KOPT-K1 (cell line): ENCODE measurements around the gene MCRIP1.

Experiments used
- H3K27ac ChIP-seq: fragments of 200-600 bp; sonication (generic); 2 replicates; pipeline ENCODE4 v1.5.1; 2016; ENCODE audit warnings: antibody characterized with exemption, mild to moderate bottlenecking, low read depth, low read length; ENCODE audit not compliant: poor library complexity, severe bottlenecking
- H3K36me3 ChIP-seq: fragments of 200-600 bp; sonication (generic); 2 replicates; pipeline ENCODE4 v1.5.1; 2017; ENCODE audit warnings: antibody characterized with exemption, mild to moderate bottlenecking, low read length, moderate library complexity; ENCODE audit not compliant: insufficient read depth
- H3K9me3 ChIP-seq: fragments of 200-600 bp; sonication (generic); 2 replicates; pipeline ENCODE4 v1.5.1; 2017; ENCODE audit warnings: antibody characterized with exemption, low read length, mild to moderate bottlenecking; ENCODE audit not compliant: insufficient read depth, poor library complexity, severe bottlenecking

Gene MCRIP1

GRCh38 chr17:81808778-81809555 lies 24.1 kb downstream of the MCRIP1 start:
- Histone ChIP-seq H3K27ac (no peak overlapping the region), H3K36me3 (no peaks in the 10 kb centered on the region), H3K9me3 (no peaks in the 10 kb centered on the region)

- Histone ChIP-seq H3K9me3 (no peaks in the 10 kb centered on the region), H3K36me3 (no peaks in the 10 kb centered on the region), H3K27ac (no peak overlapping the region)
These were observed 25.3 kb downstream of the MCRIP1 start for GRCh38 chr17:81807839-81808238.

DNA sequence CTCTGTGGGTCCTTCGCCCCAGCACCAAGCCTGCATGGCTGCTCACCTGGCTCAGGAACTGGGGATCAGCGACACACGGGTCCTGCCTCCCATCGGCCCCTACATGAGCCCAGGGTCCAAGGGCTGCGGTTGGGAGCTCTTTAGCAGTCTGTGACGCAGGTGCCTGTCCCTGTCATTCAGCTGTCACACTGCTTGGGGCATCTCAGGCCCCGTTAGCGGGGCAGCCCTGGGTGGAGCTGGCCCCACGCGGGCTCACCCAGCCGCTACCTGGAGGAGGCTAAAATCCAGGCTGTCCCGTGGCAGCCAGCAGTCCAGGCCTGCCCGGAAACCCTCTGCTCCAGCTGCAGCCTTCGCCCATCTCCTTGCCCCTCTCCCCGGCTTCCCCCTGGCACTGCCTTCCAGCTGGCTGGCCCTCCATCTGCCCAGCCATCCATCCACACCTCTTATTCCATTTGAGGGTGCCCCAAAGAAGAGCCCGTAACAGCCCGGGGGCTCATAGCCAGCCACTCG lies 25.8 kb downstream of the MCRIP1 start:
- Histone ChIP-seq H3K27ac (no peak overlapping the region), H3K9me3 (no peaks in the 10 kb centered on the region), H3K36me3 (no peaks in the 10 kb centered on the region)

DNA sequence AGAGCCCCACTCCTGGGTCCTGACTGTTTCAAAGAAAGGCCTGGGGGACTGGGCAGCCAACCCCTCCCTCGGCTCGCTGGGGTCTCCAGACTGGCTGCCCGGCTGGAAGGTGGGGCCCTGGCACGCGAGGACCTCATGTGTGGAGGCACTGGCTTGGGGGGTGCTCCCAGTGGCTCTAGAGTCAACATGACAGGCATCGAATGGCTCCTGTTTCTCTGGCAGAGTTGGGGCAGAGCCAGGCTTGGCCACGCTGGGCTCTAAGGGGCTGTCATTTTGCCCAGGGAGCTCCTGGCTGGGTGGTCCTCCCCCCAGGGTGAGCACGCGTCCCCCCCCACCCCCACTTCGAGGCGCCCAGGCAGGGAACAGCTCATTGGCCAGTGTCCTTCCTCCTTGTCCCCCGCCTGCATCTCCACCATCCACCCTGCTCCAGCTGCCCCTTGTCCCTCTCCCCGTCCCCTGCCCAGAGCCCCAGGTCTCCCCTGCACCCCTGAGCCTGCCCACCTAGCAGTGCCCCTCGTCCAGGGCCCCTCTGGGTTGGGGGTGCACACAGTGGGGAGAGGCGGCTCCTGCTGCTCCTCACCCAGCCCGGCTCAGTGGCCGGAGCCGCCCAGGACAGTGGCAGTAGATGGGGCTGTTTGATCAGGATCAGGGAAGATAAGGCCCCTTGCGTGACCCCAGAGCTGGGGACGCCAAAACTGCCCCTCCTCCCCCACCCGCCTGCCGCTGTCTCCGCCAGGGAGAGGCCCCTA lies 26.5 kb downstream of the MCRIP1 start:
- no peaks in the 10 kb centered on the region for H3K36me3 ChIP-seq
- no peaks in the 10 kb centered on the region for H3K9me3 ChIP-seq
- H3K27ac ChIP-seq, result no peak overlapping the region

DNA sequence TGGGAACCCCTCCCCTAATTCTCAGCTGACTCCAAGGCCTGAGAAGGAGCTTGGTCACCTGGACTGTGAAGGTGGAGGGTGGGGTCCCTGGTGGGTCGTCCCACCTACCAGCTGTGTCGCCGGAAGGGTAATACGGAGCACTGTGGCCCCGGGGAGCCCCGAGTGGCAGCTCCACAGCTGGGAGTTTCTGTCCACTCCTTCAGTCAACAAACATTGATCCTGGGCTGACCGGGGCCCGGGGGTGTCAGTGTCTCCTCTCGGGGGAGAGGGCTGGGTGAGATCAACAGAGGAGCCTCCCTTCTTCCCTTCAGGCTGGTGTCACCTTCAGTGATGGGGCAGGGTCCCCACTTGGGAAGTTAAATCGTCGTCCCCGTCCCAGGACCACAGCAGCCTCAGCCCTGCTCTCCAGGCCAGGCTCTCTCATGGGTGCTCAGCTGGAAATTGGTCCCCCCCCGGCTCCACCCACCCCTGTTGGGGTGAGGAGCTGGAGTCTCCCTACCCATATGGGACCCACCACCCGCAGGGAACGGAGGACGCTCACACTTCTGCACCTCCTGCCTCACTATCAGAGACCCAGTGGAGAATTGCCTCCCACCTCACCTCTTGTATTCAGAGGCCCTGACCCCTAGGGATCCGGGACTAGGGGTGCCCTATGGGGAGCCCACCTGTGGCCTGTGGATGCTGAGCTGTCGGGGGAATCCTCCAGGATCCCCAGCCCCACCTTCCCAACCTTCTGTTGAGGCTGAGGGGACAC lies 27.2 kb downstream of the MCRIP1 start:
- H3K36me3 ChIP-seq, result no peaks in the 10 kb centered on the region
- H3K27ac ChIP-seq, result no peak overlapping the region
- peaks cover 7% of the 10 kb centered on the region for H3K9me3 ChIP-seq

- Histone ChIP-seq H3K36me3 (no peaks in the 10 kb centered on the region), H3K9me3 (peaks cover 9% of the 10 kb centered on the region), H3K27ac (no peak overlapping the region)
These were observed 28.3 kb downstream of the MCRIP1 start for GRCh38 chr17:81804559-81805399.

GRCh38 chr17:81803728-81804558 lies 29.1 kb downstream of the MCRIP1 start, which contains the start of gene GCGR:
Gene GCGR (plus strand): TSS chr17:81804150. CDS start chr17:81809019, 4,869 bp downstream.
- H3K36me3 ChIP-seq, result no peaks in the 10 kb centered on the region
- H3K27ac ChIP-seq, result no peak within 1 kb of the TSS
- H3K9me3 ChIP-seq, result peaks cover 9% of the 10 kb centered on the region

DNA sequence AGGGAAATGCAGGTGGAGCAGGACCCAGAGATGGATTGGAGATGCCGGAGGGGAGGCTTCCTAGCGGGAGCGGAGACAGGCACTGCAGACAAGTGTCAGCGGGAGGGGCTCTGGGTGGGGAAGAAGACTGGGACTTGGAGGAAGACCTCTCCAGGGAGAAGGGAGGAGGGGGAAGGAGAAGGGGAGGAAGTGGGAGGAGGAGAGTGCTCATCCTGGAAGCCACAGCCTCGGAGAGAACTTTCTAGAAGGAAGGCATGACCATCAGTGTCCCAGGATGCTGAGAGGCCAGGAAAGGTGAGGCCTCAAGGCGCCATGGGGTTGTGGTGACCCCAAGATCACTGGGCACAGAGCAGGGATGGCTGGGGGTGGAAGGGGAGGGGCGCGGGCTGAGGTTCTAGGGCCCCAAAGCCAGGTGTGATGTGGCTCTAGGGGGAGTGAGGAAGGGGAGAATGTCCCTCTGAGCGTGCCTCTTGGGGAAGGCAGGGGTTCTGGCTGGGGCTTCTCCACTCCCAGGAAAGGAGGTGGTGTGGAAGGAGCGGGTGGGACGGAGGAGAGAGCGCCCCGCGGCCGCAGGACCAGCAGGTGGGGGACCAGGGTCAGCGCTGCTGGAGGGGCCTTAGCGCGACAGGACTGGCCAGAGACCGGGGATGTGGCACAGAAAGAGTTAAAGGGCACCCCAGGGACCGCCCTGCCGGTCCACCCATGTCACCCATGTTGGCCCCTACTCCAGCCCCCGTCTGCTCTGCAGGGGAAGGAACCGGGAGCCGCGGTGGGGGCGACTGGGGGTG lies 30.0 kb downstream of the MCRIP1 start:
- Histone ChIP-seq H3K9me3 (peaks cover 9% of the 10 kb centered on the region), H3K36me3 (no peaks in the 10 kb centered on the region), H3K27ac (no peak overlapping the region)

DNA sequence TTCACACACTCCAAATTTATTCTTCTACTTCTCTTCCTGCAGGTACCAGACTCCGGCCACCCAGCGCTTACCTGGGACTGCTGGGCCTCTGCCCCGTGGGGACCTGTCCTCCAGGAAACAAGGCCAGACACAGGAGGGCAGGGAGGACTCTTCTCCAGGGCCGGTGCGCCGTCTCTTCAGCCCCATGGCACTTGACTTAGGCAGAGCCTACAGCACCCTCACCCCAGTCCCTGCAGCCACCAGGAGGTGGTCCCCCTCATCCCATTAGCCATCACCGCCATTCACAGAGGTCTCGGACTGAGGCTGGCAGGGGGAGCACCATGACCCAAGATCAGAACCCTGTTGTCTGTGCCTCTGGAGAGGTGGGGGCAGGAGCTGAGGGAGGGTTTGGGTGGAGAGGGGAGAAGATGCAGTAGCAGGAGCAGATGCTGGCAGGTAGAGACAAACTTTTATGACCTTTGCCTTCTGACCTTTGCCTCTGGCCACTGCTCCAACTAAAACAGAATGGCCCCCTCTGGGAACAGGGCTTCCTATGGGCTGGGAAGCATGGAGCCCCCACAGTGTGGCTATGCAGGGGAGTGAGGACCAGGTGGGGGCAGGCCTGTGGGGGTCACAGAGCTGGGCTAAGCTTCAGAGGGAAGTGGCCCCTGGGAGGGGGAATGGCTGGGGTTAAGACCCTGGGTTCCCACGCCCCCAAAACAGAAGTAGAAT lies 30.9 kb downstream of the MCRIP1 start:
- Histone ChIP-seq H3K27ac (no peak overlapping the region), H3K9me3 (peaks cover 9% of the 10 kb centered on the region), H3K36me3 (no peaks in the 10 kb centered on the region)

- Histone ChIP-seq H3K36me3 (no peaks in the 10 kb centered on the region), H3K9me3 (peaks cover 9% of the 10 kb centered on the region)
These were observed 31.8 kb downstream of the MCRIP1 start for GRCh38 chr17:81801327-81801726.

DNA sequence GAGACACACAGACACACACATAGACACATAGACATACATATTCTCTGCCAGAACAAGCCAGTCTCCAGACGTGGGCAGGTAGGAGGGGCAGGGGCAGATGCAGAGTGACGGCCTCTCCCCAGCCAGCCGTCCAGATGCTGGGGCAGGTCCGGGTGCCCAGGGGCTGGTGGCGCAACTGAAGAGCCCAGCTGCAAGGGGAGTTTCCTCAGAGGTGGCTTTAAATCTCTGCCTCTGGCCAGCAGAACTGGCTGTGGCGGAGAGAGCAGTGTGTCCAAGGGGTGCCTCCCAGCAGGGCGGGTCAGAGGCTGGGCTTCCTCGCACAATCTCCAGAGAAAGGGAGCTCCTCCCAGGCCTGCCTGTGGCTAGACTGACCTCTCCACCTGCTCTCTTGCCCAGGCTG lies 38.6 kb downstream of the MCRIP1 start:
- Histone ChIP-seq H3K9me3 (no peaks in the 10 kb centered on the region), H3K36me3 (no peaks in the 10 kb centered on the region), H3K27ac (no peak overlapping the region)

More at GRCh38 chr17:81801327-81801726, 31.8 kb downstream of the MCRIP1 start:
- no peak overlapping the region for H3K27ac ChIP-seq

- Histone ChIP-seq H3K9me3 (no peaks in the 10 kb centered on the region), H3K27ac (no peak overlapping the region), H3K36me3 (no peaks in the 10 kb centered on the region)
These were observed 39.0 kb downstream of the MCRIP1 start for GRCh38 chr17:81794074-81794476.
